HG03342 (cell line): ENCODE results near the gene LHCGR.
"Not testable (repeated sequence)": the region's sequence is repeated elsewhere in the genome, so short reads cannot be mapped to it uniquely, and the experiment has no call there.

Experiments used
- ATAC-seq: cut with Tn5 transposase; IDR thresholded peaks from one replicate; pipeline ENCODE4 v1.9.1; 2021; ENCODE audit warnings: mild to moderate bottlenecking, moderate library complexity; ENCODE audit not compliant: unreplicated experiment

Gene LHCGR

GRCh38 chr2:48749291-48750127 is 6.0 kb downstream of the LHCGR start:
- ATAC-seq, result peak; percentile 67

GRCh38 chr2:48747319-48747718 is 8.2 kb downstream of the LHCGR start:
- ATAC-seq, result no peak

GRCh38 chr2:48739236-48739635 is 16.3 kb downstream of the LHCGR start:
- ATAC-seq, result not testable (repeated sequence)

DNA sequence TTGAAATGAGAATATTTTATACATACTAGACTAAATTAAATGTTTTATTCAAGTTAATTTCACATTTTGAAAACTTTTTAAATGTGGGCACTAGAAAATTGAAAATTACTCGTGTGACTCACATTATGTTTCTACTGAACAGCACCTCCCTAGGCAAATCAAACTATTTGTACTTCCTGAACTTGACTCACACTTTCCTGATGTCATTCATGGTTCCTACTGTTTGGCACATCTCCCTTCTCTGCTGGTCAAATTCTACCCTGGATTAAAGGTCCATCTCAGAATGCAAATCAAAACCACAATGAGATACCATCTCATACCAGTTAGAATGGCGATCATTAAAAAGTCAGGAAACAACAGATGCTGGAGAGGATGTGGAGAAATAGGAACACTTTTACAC is 16.7 kb downstream of the LHCGR start:
- no peak for ATAC-seq

- ATAC-seq, result no peak
Measured at GRCh38 chr2:48736251-48736650, 19.3 kb downstream of the LHCGR start.

GRCh38 chr2:48734576-48735303 is 20.8 kb downstream of the LHCGR start:
- ATAC-seq, result no peak

- no peak for ATAC-seq
Measured at GRCh38 chr2:48733067-48733503, 22.4 kb downstream of the LHCGR start.

GRCh38 chr2:48728840-48729239 is 26.7 kb downstream of the LHCGR start:
- no peak for ATAC-seq

GRCh38 chr2:48728295-48728694 is 27.2 kb downstream of the LHCGR start:
- ATAC-seq, result no peak

DNA sequence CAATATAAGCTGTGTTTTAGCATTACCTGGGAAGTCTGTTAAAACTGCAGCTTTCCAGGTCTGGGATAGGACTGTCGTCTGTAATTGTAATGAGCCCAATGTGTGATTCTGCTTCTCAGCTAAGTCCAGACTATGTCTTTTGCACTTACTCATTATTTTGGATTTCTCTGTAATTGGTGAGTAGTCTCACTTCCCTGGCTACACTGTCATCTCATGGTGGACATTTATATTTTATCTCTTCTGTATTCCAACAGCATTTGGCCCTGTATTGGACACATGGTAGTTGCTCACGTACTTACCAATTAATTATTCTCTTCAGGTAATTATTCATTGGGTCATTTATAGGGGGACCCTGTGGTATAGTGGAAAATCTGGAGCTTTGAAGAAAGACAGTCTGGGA is 28.0 kb downstream of the LHCGR start:
- ATAC-seq, result no peak

GRCh38 chr2:48725696-48726494 is 29.6 kb downstream of the LHCGR start:
- no peak for ATAC-seq

GRCh38 chr2:48724278-48724677 is 31.2 kb downstream of the LHCGR start:
- no peak for ATAC-seq

- ATAC-seq, result no peak
Measured at GRCh38 chr2:48723129-48723528, 32.4 kb downstream of the LHCGR start.

- no peak for ATAC-seq
Measured at GRCh38 chr2:48722391-48722790, 33.1 kb downstream of the LHCGR start.

DNA sequence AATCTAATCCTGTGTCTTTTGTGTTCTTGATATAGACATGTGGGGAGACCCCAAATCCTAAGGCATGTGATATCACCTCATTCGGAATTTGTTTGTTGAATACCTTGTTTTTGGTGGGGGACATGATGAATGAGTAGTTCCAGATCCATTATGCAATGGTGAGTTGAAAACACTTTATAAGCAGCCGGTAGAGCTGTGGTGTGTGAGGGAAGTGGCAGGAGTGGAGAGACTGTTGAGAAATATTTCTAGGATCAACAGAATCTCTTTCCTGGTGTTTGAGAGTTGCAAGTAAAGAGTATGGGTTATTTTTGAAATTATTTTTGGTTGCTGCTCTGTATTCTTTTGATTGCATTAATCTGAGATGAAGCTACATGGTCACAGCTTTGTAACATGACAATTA is 34.4 kb downstream of the LHCGR start:
- no peak for ATAC-seq

DNA sequence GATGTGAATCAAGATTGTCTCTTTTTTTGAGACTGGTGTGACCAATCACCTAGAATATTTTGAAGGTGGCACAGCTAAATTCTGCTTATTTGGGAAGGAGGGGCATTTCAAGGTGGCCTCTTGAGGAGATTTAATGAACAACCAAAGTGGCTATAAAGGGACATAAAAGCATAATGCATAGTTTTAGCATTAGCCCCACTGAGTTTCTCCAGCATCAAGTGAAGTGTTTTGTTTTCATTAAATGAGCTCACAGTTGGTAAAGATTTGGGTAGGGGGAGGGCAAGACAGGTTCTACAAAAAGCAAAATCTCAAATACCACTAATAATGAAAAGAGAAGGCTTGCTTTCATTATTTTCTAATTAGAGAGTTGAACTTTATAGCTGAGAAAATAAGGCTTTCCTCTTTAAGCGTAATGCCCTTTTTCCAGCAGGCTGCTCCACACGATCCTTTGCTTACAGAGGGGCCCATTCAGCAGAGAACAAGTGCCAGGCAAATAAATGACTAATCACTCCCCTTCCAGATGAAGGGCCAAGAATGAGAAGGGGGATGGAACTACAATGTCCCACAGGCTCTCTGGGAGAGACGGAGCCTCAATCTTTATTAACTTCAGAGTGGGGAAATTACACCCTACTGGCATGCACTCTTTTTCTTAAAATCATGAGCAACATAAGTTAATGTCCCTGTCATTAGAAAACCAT is 35.9 kb downstream of the LHCGR start:
- ATAC-seq, result no peak

DNA sequence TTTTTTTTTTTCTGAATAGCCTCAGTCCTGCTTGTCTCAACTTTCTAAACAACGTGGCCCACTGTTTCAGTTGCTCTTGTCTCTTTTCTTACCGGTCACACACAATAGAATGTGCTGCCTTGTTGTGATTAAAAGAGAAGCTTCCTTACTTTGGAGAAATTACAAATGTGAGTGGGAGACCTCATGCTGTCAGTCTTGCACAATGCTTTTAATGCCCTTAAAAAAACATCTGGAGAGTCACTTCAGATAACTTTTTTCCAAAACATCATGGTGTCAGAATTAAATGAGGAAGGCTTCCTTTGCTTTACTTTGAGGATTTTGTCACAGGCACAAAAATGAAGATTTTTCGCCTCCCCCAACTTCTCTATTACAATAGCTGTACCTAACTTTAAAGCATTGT is 37.7 kb downstream of the LHCGR start:
- ATAC-seq, result no peak

GRCh38 chr2:48715956-48716355 is 39.6 kb downstream of the LHCGR start:
- no peak for ATAC-seq

DNA sequence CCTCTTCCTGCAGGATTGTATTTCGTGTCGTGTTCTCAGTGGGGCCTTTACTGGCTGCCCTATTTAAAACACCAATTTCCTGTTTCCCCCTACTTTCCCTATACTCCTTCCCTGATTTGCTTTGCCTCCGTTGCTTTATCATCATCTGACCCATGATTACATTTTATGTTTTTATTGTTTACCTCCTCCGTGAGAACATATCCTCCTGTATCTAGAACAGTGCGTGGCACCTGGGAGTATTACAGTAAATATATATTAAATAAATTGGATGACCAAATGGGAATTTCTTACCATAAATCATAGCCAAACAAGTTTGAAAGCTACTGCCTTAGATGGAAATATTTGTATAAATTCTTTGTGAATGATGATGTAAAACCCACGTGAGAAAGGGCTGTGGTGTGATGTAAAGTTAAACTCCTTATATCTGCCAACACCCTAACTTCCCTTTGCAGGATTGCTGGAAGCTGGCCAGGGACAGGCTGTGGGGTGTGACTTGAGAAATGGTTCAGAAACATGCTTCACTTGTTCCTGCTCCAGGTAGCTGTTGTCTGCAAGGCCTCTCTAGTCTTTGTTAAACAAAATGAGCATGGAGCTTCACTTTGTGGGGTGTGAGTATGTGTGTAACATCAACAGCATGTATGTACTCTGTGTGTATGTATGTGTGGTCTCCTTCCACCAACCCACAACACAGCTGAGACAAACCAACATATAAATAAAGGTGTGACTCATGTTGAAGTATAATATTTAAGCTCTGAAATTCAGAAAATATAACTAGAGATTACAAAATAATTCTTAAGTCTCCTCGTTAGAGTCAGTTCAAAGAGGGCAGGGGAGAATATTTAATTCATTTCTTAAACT is 40.3 kb downstream of the LHCGR start:
- no peak for ATAC-seq

DNA sequence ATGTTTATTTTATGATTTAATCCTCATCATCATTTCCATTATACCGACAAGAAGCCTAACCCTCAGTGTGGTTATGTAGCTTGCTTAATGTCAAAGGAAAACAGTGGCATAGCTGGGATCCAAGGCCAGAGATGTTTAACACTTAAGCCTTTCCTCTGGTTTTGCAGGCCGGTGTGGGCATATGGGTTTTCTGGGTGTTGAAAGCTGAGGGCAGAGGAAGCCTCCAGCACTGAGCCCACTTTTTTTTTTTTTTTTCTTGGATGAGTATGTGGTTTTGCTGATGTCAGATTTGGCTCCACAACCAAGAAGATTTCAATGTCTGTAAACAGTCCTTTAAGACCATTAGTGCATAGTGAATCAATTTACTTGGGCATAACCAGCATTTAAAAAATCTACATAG is 41.3 kb downstream of the LHCGR start:
- no peak for ATAC-seq
